Stimulated activated CD4-positive, alpha-beta T cell treated with anti-CD3 and anti-CD28 coated beads, Interleukin-15, amount 100 ng/mL, for 48 hours (primary cell): ENCODE results near the gene LIPH.
"Not testable (repeated sequence)": the region's sequence is repeated elsewhere in the genome, so short reads cannot be mapped to it uniquely, and the experiment has no call there.

ENCODE experiments used
- DNase-seq, 2 donors: peaks; one replicate each; pipeline ENCODE4 v3.0.0-alpha.2; 2020; ENCODE audit warnings: low read depth in 2 of 2

LIPH gene

DNA sequence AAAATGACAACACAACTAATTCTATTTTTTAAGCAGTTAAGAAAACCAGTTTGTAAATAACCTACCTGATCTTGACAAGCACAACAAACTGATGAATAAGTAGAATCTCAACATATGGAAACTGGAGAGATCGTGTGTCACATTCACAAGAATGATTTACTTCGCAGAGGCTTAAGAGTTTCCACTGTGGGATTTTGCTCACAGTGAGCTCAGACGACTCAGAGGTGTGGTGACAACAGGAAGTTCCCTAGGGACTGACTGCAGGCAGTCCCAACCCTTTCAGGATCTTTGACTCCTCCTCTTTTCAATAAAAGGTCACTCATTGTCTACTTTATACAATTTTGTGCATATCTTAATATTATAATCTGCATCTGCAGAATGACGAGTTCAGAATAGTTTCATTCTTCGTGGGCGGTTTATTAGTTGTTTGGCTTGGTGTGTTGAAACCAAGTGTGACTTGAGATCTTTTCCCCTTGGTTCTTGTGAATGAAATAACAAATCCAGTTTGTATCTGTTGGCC is at the start of gene LIPH:
LIPH (minus strand) TSS at position 231 of the 520 bp plus-strand sequence; CDS start at position 114, 117 bp downstream.
- DNase-seq = peak in 1 of 2 donors; percentile 44

GRCh38 chr3:185595526-185595925 is 43.1 kb upstream of the LIPH start:
- DNase-seq = no peak

DNA sequence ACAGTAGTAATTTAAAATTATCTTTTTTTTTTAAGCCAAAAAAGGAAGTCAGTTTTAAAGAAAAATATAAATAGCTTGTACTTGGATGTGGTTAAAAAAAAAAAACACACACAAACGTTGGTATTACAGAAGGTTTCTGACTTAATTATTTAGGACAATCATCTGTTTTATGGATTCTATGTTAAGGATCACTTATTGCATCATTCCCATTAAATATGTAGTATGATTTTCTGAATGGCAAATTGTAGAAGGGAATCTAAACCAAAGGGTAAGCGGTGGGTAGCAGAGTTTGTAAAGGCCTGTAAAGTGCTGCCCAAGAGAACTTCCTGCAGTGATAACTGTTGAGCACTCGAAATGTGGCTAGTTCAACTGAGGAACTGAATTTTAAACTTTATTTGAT is 41.7 kb upstream of the LIPH start:
- no peak for DNase-seq

- DNase-seq = no peak
Measured at GRCh38 chr3:185586686-185587039, 34.3 kb upstream of the LIPH start.

DNA sequence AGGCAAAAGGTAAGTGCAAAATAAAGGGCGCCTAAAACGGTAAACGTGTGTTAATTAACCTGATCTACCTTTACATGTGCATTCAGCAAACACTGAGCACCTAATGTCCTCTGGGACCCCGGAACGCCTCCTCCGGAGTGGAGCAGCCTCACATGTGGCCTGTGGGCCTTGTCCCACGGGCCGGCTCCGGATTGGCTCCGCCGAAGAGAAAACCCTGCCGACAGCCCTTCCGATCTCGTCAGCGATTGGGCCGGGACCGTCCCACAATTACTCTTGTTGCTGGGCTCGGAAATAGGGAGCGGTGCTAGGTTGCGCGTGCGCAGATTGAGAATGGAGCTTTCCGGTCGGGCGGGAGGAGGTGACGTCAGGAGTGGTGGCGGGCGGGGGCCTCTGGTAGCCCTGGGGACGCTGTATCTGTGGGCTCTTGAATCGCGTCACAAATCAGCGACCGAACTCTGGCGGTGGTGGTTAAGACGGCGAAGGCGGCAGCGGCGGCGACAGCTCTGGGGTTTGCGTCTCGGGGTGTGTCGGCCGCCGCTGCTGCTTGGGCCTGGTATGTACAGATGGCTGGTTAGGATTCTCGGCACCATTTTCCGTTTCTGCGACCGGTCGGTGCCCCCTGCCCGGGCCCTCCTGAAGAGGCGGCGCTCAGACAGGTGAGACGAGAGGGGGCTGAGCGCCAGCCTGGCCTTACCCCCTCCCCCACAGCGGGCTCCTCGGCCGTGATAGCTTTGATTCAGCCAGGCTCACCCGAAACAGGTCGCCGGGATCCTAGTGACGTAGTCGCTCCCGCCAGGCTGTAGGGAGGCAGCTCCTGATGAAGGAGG is 33.7 kb upstream of the LIPH start, which contains the start of gene SENP2:
SENP2 (plus strand) TSS at position 437 of the 827 bp plus-strand sequence; CDS start at position 556, 119 bp downstream.
- DNase-seq = peak; percentile 99

DNA sequence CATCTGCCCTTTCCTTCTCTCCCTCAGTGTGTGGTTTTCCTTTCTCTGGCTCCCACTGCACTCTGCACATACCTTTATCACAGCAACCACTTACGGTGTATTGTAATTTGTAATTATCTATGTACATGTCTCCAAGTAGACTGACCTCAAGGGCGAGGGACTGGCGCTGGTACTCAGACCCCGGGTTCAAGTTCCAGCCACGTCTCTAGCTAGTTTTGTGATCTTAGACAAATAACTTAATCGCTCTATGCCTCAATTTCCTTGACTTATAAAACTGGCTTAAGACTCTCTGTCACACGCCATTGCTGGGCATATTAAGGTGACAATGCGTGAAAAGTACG is 33.1 kb upstream of the LIPH start:
- DNase-seq = no peak

DNA sequence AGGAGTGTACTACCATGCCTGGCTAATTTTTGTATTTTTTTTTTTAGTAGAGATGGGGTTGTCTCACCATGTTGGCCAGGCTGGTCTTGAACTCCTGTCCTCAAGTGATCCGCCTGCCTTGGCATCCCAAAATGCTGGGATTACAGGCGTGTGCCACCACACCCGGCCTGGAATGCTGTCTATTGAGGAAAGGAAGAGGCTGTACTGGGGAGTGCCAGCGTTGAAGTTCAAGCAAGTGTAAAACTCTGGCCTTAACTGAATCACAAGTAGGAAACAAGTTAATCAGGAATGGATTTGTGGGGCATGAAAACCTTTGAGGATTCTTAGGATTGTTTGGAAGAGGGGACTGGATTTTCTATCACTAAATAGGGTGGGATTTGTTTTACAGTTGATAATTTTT is 32.3 kb upstream of the LIPH start:
- no peak for DNase-seq

DNA sequence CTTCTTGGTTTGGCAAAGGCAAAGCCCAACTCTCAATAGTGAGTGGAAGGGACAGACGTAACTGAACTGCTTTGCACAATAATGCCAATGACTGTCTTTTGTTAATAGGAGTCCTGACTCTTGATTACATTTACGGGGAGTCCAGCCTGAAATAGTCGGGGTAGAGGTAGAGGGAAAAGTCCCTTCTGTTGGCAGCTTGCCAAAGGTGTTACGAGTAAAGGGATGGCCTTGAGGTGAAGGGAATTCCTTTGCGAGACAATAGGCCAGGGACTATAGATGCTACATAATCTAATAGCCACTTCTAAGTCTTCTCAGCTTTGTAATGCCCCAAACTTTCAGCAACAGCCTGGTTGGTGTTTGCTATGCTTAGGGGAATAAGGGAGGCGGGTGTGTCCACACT is 31.5 kb upstream of the LIPH start:
- no peak for DNase-seq

DNA sequence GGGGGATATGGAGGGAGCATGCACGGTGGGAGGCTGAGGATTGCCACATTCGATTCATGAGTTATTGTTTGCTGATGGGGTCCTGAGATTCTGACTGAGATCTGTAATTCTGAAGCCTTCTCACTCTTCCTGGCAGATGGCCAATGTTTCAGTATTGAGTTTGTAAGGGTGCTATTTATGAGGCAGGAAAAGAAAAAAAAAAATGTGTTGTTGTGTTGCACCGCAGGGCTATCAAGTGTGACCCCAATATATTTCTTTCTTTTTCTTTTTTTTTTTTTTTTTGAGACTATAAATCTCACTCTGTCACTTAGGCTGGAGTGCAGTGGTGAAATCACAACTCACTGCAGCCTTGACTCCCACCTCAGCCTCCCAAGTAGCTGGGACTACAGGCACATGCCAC is 30.5 kb upstream of the LIPH start:
- no peak for DNase-seq

DNA sequence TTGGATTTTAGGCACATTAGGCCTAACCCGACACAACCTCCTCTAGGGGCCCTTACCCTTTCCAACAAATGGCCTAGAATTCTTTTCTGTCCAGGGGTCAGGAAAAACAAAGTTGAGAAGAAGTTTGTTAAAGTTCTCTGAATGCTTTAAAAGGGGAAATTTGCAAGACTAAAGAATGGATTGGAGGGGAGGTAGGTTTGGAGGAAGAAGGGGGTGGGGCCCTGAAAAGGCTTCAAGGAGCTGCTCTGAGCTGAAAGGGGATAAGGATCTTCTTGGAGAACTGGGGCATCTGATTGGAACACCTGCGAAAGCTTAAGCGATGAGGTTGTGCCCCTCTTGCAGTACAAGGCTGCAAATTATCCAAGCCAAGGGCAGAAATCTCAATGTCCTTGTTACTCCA is 29.8 kb upstream of the LIPH start:
- DNase-seq = no peak

- DNase-seq = not testable (repeated sequence)
Measured at GRCh38 chr3:185575108-185575869, 22.9 kb upstream of the LIPH start.

DNA sequence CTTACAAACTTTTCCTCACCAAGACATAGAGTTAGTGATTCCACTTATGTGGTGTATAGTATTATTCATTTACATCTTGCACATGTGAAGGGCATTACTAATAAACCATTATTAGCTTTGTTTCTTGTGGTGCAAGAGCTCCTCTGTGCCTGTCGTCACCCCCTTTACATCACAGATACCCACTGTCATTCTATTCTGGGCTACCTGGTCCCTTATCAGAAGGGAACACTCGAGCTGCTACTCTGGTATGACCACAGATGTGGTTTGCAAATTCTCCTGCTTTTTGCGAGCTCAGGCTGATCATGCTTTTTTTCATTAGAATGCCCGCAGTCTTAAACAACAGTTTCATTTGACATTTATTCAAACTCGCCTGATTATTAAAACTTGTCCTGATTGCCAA is 19.8 kb upstream of the LIPH start:
- DNase-seq = no peak

- no peak for DNase-seq
Measured at GRCh38 chr3:185561958-185562357, 9.6 kb upstream of the LIPH start.

DNA sequence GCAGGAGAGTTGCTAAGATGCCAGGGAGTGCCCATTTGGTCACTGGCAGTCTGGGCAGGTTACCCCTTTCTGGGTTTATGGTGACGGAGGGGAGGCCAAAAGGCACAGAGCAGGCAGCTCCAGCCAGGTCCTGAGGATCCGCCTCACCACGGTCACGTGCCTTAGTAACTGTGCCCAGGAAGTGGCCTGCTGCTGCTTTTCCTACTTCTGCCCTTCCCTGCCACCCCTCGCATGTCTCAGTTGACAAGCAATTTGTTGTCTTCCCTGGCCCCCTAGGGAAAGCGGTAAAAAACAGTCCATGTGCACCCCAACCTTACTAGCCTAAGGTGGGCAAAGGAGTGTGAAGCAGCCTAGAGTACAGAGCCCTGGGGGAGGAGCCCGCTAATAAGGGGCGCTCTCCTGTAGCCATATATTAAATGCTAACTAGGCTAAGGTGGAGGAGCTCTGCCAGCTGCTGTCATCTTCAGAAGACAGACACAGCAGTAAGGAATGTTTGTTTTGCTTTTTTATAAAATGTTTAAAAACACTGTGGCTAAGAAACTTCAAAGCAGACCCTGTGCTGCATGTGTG is 9.1 kb upstream of the LIPH start:
- DNase-seq = no peak

DNA sequence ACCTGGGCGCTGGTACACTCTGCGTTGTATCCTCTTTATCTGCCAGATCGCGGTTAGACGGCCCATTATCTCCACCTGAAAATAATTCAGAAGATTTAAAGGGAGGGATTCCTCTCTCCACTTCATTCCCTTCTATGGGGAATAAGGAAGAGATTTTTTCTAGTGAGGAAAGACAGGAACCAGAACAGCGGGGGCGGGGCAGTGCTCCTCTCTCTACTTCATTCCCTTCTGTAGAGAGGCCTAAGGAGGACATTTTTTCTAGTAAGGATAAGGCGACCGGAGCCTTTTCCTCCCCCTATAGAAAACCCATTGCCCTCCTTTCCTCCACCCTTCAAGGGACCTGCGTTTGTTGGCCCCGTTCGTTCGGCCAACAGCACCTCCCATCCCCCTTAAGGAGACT is 8.3 kb upstream of the LIPH start:
- DNase-seq = no peak

DNA sequence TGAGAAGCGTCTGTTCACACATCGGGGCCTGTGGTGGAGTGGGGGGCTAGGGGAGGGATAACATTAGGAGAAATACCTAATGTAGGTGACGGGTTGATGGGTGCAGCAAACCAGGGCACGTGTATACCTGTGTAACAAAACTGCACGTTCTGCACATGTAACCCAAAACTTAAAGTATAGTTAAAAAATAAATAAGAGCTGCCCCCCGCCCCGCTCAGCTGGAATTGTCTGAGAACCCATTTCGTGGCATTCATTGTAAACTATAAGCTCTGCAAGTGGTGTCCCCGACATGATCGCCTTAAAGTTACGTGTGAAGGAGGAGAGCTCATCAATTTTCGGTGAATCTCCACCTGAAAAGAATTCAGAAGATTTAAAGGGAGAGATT is 7.3 kb upstream of the LIPH start:
- no peak for DNase-seq

- DNase-seq = no peak
Measured at GRCh38 chr3:185558395-185558794, 6.0 kb upstream of the LIPH start.

DNA sequence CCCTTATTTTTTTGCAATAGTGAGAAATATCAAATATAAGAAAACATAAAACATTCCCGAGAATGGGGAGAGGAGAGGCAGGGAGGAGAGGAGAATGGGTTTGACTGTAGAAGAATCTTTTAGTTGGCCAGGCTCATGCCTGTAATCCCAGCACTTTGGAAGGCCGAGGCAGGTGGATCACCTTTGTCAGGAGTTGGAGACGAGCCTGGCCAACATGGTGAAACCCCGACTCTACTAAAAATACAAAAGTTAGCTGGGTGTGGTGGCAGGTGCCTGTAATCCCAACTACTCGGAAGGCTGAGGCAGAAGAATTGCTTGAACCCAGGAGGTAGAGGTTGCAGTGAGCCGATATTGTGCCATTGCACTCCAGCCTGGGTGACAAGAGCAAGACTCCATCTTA is 4.3 kb upstream of the LIPH start:
- DNase-seq = not testable (repeated sequence)

DNA sequence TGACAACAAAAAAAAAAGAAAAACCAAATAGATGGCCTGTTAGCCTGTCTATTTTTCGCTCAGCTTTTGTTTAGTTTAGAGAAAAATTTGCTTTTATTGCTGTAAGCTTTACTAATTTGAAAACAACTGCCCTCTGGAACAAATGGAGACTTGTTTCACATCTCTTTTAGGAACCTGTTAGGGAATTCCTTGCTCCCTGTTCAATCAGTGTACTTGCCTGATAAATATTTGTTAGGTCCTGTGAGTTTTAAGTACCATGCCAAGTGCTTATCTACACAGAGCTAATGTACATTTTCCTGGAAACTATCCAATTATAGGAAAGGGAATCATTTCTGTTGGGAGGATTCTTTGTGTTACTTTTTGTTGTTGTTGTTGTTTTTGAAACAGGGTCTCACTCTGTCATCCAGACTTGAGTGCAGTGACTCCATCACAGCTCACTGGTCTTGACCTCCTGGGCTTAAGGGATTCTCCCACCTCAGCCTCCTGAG is 3.5 kb upstream of the LIPH start:
- DNase-seq = no peak

- no peak for DNase-seq
Measured at GRCh38 chr3:185555101-185555501, 2.7 kb upstream of the LIPH start.

DNA sequence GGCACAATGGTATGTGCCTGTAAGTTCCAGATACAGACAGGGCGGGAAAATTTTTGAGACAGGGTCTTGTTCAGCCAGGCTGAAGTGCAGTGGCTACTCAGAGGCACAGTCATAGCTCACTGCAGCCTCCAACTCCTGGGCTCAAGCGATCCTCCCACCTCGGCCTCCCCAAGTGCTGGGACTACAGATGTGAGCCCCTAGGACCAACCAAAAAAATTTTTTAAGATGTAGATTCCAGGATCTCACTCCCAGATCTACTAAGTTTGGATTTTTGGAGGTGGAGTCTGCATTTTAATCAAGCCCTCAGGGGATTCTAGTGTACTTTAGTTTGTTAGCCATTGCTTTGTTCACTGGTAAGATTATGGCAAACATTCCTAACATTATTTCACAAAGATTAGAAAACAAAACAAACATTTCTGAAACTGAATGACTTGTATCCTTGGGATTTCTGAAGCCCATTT is 2.7 kb downstream of the LIPH start:
- DNase-seq = no peak

DNA sequence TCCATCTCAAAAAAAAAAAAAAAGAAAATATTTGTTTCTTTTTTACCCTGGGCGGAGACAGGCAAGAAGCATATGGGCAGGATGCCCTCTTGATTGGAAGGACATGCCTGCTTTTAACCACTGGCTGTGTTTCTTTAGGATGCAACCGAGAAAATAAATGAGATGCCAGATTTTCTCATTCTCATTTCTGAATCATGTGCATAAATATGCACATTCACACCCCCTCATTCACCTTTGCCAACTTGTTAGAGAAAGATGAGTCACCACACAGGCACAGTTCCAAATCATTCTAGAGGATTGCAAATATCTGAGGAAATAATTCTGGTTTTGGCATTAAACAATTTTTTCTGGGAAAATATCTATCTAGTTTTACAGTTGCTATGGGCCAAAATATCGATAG is 3.3 kb downstream of the LIPH start:
- no peak for DNase-seq
